Lung (tissue), 12 donors: ENCODE results near the gene GFRA1. TPM values are rescaled to one million over a fixed set of nuclear protein-coding genes. Genes with fewer than 3 reads are reported as not detected.
"Not testable (repeated sequence)": the region's sequence is repeated elsewhere in the genome, so short reads cannot be mapped to it uniquely, and the experiment has no call there.

ENCODE experiments used
- ATAC-seq: fragments of 200-7000 bp; cut with Tn5 transposase; one replicate; pipeline ENCODE4 v1.9.1; 2020; ENCODE audit warnings: moderate number of reproducible peaks; ENCODE audit not compliant: insufficient read depth, low FRiP score
- DNase-seq, 3 donors: peaks; one replicate each; pipeline ENCODE4 v3.0.0-alpha.2; 2013 to 2017
- H3K27ac ChIP-seq, 2 donors: one replicate each; pipeline ENCODE4 v1.5.1; 2013; ENCODE audit warnings: mild to moderate bottlenecking in 2 of 2, moderate library complexity in 2 of 2, control low read depth in 1 of 2, inconsistent platforms in 1 of 2, low read depth in 1 of 2, low read length in 1 of 2
- H3K27me3 ChIP-seq, 3 donors: one replicate each; pipeline ENCODE4 v1.5.1; 2013; ENCODE audit warnings: low read length in 2 of 3; ENCODE audit not compliant: control insufficient read depth in 3 of 3, insufficient read depth in 3 of 3
- H3K36me3 ChIP-seq, 4 donors: one replicate each; pipeline ENCODE4 v1.5.1; 2013; ENCODE audit warnings: low read length in 4 of 4, mild to moderate bottlenecking in 1 of 4, moderate library complexity in 1 of 4; ENCODE audit not compliant: control insufficient read depth in 4 of 4, insufficient read depth in 4 of 4
- H3K4me1 ChIP-seq, 5 donors: one replicate each; pipeline ENCODE4 v1.5.1; 2013; ENCODE audit warnings: low read length in 5 of 5, mild to moderate bottlenecking in 2 of 5, moderate library complexity in 1 of 5; ENCODE audit not compliant: control insufficient read depth in 5 of 5, insufficient read depth in 5 of 5
- H3K4me3 ChIP-seq: one replicate; pipeline ENCODE4 v1.5.1; 2013; ENCODE audit warnings: mild to moderate bottlenecking, control low read depth, moderate library complexity
- H3K9ac ChIP-seq, 2 donors: one replicate each; pipeline ENCODE4 v1.5.1; 2013; ENCODE audit warnings: low read length in 2 of 2, control low read depth in 1 of 2; ENCODE audit not compliant: insufficient read depth in 1 of 2
- H3K9me3 ChIP-seq, 4 donors: one replicate each; pipeline ENCODE4 v1.5.1; 2013; ENCODE audit warnings: low read length in 3 of 4, mild to moderate bottlenecking in 1 of 4, moderate library complexity in 1 of 4; ENCODE audit not compliant: control insufficient read depth in 4 of 4, insufficient read depth in 3 of 4
- CTCF ChIP-seq: IDR thresholded peaks from 2 replicates; pipeline ENCODE4 v1.5.1; 2012; ENCODE audit warnings: mild to moderate bottlenecking; ENCODE audit errors: control extremely low read depth, extremely low read depth
- WGBS, 2 donors: extraction: QIAGEN DNeasy Blood & Tissue Kit; methylation state at CpG; one replicate each; pipeline ENCODE4 v1.1.7; 2013; 5-methylcytosine and 5-hydroxymethylcytosine counted together
- polyA plus RNA-seq, 2 donors: library from polyadenylated mRNA; stranded (reverse); fragments of 200-250 nt; gene quantifications; one replicate each; pipeline ENCODE4 v1.2.1, GENCODE V29; 2013
- total RNA-seq, 2 donors: library from RNA; depleted of rRNA in 1 of 2; stranded (reverse); fragments of >200 nt in 1 of 2; gene quantifications; one replicate each; pipeline ENCODE4 v1.2.1, GENCODE V29; 2014 to 2021
- donor health status: control.
- donor health status: control.
- donor health status: Bipolar disorder and iron deficiency.
- donor health status: healthy.
- donor health status: DM: yes; HTN: yes; CAD: no.

GFRA1 gene
- total and polyA plus RNA-seq, 4 donors, result 0.51 to 30.4 (median 1.4) TPM

- ATAC-seq (no peak), DNase-seq (no peak)
- H3K36me3 ChIP-seq, result no peaks in the 10 kb centered on the region
- no peaks in the 10 kb centered on the region for H3K9me3 ChIP-seq
- no peaks in the 10 kb centered on the region for H3K27me3 ChIP-seq
- H3K9ac ChIP-seq, result no peak overlapping the region
- TF ChIP-seq CTCF, result no peak
- no peak overlapping the region for H3K27ac ChIP-seq
- no peak overlapping the region for H3K4me3 ChIP-seq
- WGBS, 2 donors, result 73 to 77% methylated on average over 14 of the region's 14 CpGs
- H3K4me1 ChIP-seq, result no peaks in the 10 kb centered on the region
Measured at GRCh38 chr10:116055252-116055916, 217.6 kb downstream of the GFRA1 start.

- H3K9ac ChIP-seq, result no peak overlapping the region
- H3K4me1 ChIP-seq, result no peaks in the 10 kb centered on the region
- no peak for DNase-seq
- no peak overlapping the region for H3K4me3 ChIP-seq
- H3K27ac ChIP-seq, result no peak overlapping the region
- no peak for TF ChIP-seq CTCF
- 77 to 79% methylated on average over 4 of the region's 4 CpGs for WGBS, 2 donors
- no peaks in the 10 kb centered on the region for H3K36me3 ChIP-seq
- no peaks in the 10 kb centered on the region for H3K27me3 ChIP-seq
- no peaks in the 10 kb centered on the region for H3K9me3 ChIP-seq
- ATAC-seq, result no peak
Measured at GRCh38 chr10:116053910-116054309, 219.1 kb downstream of the GFRA1 start.

- ATAC-seq, H3K27me3 ChIP-seq, H3K9ac ChIP-seq, H3K4me3 ChIP-seq, DNase-seq, H3K4me1 ChIP-seq, H3K9me3 ChIP-seq, H3K27ac ChIP-seq, H3K36me3 ChIP-seq: not testable (repeated sequence)
- WGBS, 2 donors, result 77 to 95% methylated on average over 3 of the region's 3 CpGs
Measured at GRCh38 chr10:116053009-116053730, 219.8 kb downstream of the GFRA1 start.

GRCh38 chr10:116052522-116052921 lies 220.5 kb downstream of the GFRA1 start:
- not testable (repeated sequence) for H3K36me3 ChIP-seq, ATAC-seq, H3K9me3 ChIP-seq, H3K4me3 ChIP-seq, H3K4me1 ChIP-seq, H3K27ac ChIP-seq, H3K27me3 ChIP-seq, DNase-seq, H3K9ac ChIP-seq
- WGBS, 2 donors, result 97 to 100% methylated on average over 1 of the region's 3 CpGs
